GM23338 (cell line): ENCODE results near the gene CACNG6.

Source experiments
- CREB1 ChIP-seq: fragments of 250-450 bp; sonication (Bioruptor Pico); IDR thresholded peaks from 2 replicates; pipeline ENCODE4 v1.5.0; 2020; ENCODE audit warnings: low read depth, mild to moderate bottlenecking, moderate library complexity
- EZH2 ChIP-seq: fragments of 200-600 bp; sonication (generic); IDR thresholded peaks from one replicate; pipeline ENCODE4 v1.8.0; 2017; ENCODE audit warnings: antibody characterized with exemption, mild to moderate bottlenecking, low read depth; ENCODE audit not compliant: unreplicated experiment
- EZH2phosphoT487 ChIP-seq: fragments of 200-600 bp; sonication (generic); IDR thresholded peaks from one replicate; pipeline ENCODE4 v1.8.1; 2018; ENCODE audit warnings: antibody characterized with exemption; ENCODE audit not compliant: unreplicated experiment
- JUNB ChIP-seq: IDR thresholded peaks from one replicate; pipeline ENCODE4 v1.6.1; 2016; ENCODE audit warnings: antibody characterized with exemption; ENCODE audit not compliant: unreplicated experiment
- NANOG ChIP-seq: IDR thresholded peaks from 2 replicates; pipeline ENCODE4 v1.6.1; 2016; ENCODE audit warnings: antibody characterized with exemption, borderline replicate concordance
- POLR2AphosphoS5 ChIP-seq: IDR thresholded peaks from 2 replicates; pipeline ENCODE4 v1.6.1; 2016; ENCODE audit warnings: antibody characterized with exemption, low read depth
- STAT1 ChIP-seq: IDR thresholded peaks from one replicate; pipeline ENCODE4 v1.6.1; 2016; ENCODE audit warnings: antibody characterized with exemption; ENCODE audit not compliant: unreplicated experiment
- ZNF114 ChIP-seq: fragments of 250-450 bp; sonication (Bioruptor Pico); IDR thresholded peaks from 2 replicates; pipeline ENCODE4 v1.5.0; 2020; ENCODE audit warnings: mild to moderate bottlenecking, moderate library complexity
- TF ChIP-seq, protein P1 (sequence below), 2 experiments: fragments of 200-600 bp in 1 of 2; sonication (generic) in 1 of 2; conservative IDR thresholded peaks; 2 replicates each; pipeline versions ENCODE4 v1.5.1 to v1.6.1; 2016 to 2017; ENCODE audit warnings: antibody characterized with exemption in 2 of 2, low read depth in 2 of 2, mild to moderate bottlenecking in 2 of 2, moderate library complexity in 1 of 2
- TF ChIP-seq, protein P2 (sequence below): IDR thresholded peaks from one replicate; pipeline ENCODE4 v1.6.1; 2018; ENCODE audit warnings: antibody characterized with exemption; ENCODE audit not compliant: unreplicated experiment
- TF ChIP-seq, protein P3 (sequence below): fragments of 250-450 bp; sonication (Bioruptor Pico); IDR thresholded peaks from 2 replicates; pipeline ENCODE4 v1.5.0; 2020; ENCODE audit warnings: mild to moderate bottlenecking, moderate library complexity

DNA sequence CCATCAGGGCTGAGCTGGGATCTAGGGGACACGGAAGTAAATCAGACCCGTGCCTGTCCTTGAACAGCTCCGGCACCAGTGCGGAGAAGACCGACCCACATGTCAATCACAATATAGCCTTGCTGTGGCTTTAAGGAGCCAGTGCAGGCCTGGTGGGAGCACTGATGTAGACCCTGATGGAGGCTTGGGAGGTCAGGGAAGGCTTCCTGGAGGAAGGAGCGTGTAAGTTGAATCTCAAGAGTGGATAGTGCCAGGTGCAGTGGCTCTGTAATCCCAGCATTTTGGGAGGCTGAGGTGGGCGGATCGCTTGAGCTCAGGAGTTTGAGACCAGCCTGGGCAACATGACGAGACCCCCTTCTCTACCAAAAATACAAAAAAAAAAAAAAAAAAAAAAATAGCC is 39.5 kb upstream of the CACNG6 start:
- TF ChIP-seq, protein P1, sequence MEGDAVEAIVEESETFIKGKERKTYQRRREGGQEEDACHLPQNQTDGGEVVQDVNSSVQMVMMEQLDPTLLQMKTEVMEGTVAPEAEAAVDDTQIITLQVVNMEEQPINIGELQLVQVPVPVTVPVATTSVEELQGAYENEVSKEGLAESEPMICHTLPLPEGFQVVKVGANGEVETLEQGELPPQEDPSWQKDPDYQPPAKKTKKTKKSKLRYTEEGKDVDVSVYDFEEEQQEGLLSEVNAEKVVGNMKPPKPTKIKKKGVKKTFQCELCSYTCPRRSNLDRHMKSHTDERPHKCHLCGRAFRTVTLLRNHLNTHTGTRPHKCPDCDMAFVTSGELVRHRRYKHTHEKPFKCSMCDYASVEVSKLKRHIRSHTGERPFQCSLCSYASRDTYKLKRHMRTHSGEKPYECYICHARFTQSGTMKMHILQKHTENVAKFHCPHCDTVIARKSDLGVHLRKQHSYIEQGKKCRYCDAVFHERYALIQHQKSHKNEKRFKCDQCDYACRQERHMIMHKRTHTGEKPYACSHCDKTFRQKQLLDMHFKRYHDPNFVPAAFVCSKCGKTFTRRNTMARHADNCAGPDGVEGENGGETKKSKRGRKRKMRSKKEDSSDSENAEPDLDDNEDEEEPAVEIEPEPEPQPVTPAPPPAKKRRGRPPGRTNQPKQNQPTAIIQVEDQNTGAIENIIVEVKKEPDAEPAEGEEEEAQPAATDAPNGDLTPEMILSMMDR (conservative IDR thresholded peaks at IDR 0.05; ENCODE audit: low read depth in 2 of 2) = no peak
- TF ChIP-seq POLR2AphosphoS5 (no peak), STAT1 (no peak), ZNF114 (no peak), EZH2 (no peak), EZH2phosphoT487 (no peak), NANOG (no peak), CREB1 (no peak), JUNB (no peak)
- TF ChIP-seq, protein P2, sequence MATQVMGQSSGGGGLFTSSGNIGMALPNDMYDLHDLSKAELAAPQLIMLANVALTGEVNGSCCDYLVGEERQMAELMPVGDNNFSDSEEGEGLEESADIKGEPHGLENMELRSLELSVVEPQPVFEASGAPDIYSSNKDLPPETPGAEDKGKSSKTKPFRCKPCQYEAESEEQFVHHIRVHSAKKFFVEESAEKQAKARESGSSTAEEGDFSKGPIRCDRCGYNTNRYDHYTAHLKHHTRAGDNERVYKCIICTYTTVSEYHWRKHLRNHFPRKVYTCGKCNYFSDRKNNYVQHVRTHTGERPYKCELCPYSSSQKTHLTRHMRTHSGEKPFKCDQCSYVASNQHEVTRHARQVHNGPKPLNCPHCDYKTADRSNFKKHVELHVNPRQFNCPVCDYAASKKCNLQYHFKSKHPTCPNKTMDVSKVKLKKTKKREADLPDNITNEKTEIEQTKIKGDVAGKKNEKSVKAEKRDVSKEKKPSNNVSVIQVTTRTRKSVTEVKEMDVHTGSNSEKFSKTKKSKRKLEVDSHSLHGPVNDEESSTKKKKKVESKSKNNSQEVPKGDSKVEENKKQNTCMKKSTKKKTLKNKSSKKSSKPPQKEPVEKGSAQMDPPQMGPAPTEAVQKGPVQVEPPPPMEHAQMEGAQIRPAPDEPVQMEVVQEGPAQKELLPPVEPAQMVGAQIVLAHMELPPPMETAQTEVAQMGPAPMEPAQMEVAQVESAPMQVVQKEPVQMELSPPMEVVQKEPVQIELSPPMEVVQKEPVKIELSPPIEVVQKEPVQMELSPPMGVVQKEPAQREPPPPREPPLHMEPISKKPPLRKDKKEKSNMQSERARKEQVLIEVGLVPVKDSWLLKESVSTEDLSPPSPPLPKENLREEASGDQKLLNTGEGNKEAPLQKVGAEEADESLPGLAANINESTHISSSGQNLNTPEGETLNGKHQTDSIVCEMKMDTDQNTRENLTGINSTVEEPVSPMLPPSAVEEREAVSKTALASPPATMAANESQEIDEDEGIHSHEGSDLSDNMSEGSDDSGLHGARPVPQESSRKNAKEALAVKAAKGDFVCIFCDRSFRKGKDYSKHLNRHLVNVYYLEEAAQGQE = no peak
- TF ChIP-seq, protein P3, sequence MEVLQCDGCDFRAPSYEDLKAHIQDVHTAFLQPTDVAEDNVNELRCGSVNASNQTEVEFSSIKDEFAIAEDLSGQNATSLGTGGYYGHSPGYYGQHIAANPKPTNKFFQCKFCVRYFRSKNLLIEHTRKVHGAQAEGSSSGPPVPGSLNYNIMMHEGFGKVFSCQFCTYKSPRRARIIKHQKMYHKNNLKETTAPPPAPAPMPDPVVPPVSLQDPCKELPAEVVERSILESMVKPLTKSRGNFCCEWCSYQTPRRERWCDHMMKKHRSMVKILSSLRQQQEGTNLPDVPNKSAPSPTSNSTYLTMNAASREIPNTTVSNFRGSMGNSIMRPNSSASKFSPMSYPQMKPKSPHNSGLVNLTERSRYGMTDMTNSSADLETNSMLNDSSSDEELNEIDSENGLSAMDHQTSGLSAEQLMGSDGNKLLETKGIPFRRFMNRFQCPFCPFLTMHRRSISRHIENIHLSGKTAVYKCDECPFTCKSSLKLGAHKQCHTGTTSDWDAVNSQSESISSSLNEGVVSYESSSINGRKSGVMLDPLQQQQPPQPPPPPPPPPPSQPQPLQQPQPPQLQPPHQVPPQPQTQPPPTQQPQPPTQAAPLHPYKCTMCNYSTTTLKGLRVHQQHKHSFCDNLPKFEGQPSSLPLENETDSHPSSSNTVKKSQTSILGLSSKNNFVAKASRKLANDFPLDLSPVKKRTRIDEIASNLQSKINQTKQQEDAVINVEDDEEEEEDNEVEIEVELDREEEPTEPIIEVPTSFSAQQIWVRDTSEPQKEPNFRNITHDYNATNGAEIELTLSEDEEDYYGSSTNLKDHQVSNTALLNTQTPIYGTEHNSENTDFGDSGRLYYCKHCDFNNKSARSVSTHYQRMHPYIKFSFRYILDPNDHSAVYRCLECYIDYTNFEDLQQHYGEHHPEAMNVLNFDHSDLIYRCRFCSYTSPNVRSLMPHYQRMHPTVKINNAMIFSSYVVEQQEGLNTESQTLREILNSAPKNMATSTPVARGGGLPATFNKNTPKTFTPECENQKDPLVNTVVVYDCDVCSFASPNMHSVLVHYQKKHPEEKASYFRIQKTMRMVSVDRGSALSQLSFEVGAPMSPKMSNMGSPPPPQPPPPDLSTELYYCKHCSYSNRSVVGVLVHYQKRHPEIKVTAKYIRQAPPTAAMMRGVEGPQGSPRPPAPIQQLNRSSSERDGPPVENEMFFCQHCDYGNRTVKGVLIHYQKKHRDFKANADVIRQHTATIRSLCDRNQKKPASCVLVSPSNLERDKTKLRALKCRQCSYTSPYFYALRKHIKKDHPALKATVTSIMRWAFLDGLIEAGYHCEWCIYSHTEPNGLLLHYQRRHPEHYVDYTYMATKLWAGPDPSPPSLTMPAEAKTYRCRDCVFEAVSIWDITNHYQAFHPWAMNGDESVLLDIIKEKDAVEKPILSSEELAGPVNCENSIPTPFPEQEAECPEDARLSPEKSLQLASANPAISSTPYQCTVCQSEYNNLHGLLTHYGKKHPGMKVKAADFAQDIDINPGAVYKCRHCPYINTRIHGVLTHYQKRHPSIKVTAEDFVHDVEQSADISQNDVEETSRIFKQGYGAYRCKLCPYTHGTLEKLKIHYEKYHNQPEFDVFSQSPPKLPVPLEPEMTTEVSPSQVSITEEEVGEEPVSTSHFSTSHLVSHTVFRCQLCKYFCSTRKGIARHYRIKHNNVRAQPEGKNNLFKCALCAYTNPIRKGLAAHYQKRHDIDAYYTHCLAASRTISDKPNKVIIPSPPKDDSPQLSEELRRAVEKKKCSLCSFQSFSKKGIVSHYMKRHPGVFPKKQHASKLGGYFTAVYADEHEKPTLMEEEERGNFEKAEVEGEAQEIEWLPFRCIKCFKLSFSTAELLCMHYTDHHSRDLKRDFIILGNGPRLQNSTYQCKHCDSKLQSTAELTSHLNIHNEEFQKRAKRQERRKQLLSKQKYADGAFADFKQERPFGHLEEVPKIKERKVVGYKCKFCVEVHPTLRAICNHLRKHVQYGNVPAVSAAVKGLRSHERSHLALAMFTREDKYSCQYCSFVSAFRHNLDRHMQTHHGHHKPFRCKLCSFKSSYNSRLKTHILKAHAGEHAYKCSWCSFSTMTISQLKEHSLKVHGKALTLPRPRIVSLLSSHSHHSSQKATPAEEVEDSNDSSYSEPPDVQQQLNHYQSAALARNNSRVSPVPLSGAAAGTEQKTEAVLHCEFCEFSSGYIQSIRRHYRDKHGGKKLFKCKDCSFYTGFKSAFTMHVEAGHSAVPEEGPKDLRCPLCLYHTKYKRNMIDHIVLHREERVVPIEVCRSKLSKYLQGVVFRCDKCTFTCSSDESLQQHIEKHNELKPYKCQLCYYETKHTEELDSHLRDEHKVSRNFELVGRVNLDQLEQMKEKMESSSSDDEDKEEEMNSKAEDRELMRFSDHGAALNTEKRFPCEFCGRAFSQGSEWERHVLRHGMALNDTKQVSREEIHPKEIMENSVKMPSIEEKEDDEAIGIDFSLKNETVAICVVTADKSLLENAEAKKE (CRISPR knock-in tag) = no peak
